Body of pancreas (tissue), 4 donors: ENCODE measurements around the gene GRIK2.

Experiments used
- POLR2A ChIP-seq, 3 donors: fragments of 450-650 bp; IDR thresholded peaks; one replicate each; pipeline ENCODE4 v1.6.1; 2016; ENCODE audit warnings: antibody characterized with exemption in 3 of 3, mild to moderate bottlenecking in 2 of 3
- TF ChIP-seq, protein P1 (sequence below), 7 experiments: fragments of 450-650 bp in 4 of 7; fragments of 200-600 bp in 3 of 7; sonication (generic) in 3 of 7; IDR thresholded peaks; one replicate each; pipeline ENCODE4 v1.5.1; 2016 to 2019; ENCODE audit warnings: antibody characterized with exemption in 7 of 7

DNA sequence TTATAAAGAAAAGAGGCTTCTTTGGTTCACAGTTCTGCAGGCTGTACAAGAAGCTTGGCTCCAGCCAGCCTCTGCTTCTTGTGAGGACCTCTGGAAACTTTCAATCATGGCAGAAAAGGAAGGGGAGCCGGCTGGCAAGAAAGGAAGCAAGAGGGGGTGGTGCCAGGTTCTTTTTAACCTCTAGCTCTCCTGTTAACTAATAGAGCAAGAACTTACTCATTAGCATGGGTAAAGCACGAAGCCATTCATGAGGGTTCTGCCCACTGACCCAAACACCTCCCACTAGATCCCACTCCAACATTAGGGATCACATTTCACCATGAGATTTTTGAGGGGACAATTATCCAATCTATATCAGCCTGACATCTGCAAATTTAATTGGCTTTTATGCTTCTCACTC is 347.1 kb downstream of the GRIK2 start:
- TF ChIP-seq, protein P1, sequence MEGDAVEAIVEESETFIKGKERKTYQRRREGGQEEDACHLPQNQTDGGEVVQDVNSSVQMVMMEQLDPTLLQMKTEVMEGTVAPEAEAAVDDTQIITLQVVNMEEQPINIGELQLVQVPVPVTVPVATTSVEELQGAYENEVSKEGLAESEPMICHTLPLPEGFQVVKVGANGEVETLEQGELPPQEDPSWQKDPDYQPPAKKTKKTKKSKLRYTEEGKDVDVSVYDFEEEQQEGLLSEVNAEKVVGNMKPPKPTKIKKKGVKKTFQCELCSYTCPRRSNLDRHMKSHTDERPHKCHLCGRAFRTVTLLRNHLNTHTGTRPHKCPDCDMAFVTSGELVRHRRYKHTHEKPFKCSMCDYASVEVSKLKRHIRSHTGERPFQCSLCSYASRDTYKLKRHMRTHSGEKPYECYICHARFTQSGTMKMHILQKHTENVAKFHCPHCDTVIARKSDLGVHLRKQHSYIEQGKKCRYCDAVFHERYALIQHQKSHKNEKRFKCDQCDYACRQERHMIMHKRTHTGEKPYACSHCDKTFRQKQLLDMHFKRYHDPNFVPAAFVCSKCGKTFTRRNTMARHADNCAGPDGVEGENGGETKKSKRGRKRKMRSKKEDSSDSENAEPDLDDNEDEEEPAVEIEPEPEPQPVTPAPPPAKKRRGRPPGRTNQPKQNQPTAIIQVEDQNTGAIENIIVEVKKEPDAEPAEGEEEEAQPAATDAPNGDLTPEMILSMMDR (IDR thresholded peaks at IDR 0.05): no peak
- TF ChIP-seq POLR2A (IDR thresholded peaks at IDR 0.05): no peak
